PFSK-1 (cell line): ENCODE data around the gene CFAP65.

Experiments used
- POLR2AphosphoS5 ChIP-seq: IDR thresholded peaks from 2 replicates; pipeline ENCODE4 v1.6.1; 2012; ENCODE audit warnings: low read depth, mild to moderate bottlenecking, control low read depth, low read length, moderate library complexity
- TF ChIP-seq, protein P1 (sequence below), 2 experiments: IDR thresholded peaks; 2 replicates each; pipeline versions ENCODE4 v1.6.1 to v1.8.0; 2011 to 2012; ENCODE audit warnings: low read depth in 2 of 2, low read length in 2 of 2, control low read depth in 1 of 2, inconsistent platforms in 1 of 2, mild to moderate bottlenecking in 1 of 2, moderate library complexity in 1 of 2; ENCODE audit not compliant: insufficient read depth in 1 of 2

GRCh38 chr2:219045937-219046550 is 4.7 kb upstream of the CFAP65 start:
- no peak for TF ChIP-seq POLR2AphosphoS5
- TF ChIP-seq, protein P1, sequence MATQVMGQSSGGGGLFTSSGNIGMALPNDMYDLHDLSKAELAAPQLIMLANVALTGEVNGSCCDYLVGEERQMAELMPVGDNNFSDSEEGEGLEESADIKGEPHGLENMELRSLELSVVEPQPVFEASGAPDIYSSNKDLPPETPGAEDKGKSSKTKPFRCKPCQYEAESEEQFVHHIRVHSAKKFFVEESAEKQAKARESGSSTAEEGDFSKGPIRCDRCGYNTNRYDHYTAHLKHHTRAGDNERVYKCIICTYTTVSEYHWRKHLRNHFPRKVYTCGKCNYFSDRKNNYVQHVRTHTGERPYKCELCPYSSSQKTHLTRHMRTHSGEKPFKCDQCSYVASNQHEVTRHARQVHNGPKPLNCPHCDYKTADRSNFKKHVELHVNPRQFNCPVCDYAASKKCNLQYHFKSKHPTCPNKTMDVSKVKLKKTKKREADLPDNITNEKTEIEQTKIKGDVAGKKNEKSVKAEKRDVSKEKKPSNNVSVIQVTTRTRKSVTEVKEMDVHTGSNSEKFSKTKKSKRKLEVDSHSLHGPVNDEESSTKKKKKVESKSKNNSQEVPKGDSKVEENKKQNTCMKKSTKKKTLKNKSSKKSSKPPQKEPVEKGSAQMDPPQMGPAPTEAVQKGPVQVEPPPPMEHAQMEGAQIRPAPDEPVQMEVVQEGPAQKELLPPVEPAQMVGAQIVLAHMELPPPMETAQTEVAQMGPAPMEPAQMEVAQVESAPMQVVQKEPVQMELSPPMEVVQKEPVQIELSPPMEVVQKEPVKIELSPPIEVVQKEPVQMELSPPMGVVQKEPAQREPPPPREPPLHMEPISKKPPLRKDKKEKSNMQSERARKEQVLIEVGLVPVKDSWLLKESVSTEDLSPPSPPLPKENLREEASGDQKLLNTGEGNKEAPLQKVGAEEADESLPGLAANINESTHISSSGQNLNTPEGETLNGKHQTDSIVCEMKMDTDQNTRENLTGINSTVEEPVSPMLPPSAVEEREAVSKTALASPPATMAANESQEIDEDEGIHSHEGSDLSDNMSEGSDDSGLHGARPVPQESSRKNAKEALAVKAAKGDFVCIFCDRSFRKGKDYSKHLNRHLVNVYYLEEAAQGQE (IDR thresholded peaks at IDR 0.05; ENCODE audit: insufficient read depth in 1 of 2, low read depth in 2 of 2, low read length in 2 of 2): peak; percentile 95 to 96
